GM18861 (cell line): Measurements from ENCODE around the gene TPST1.
"Not testable (repeated sequence)": the region's sequence is repeated elsewhere in the genome, so short reads cannot be mapped to it uniquely, and the experiment has no call there.

Source experiments
- ATAC-seq: cut with Tn5 transposase; IDR thresholded peaks from one replicate; pipeline ENCODE4 v1.9.1; 2021; ENCODE audit not compliant: unreplicated experiment

The TPST1 gene

GRCh38 chr7:66374141-66374840, 169.2 kb downstream of the TPST1 start:
- ATAC-seq = not testable (repeated sequence)

DNA sequence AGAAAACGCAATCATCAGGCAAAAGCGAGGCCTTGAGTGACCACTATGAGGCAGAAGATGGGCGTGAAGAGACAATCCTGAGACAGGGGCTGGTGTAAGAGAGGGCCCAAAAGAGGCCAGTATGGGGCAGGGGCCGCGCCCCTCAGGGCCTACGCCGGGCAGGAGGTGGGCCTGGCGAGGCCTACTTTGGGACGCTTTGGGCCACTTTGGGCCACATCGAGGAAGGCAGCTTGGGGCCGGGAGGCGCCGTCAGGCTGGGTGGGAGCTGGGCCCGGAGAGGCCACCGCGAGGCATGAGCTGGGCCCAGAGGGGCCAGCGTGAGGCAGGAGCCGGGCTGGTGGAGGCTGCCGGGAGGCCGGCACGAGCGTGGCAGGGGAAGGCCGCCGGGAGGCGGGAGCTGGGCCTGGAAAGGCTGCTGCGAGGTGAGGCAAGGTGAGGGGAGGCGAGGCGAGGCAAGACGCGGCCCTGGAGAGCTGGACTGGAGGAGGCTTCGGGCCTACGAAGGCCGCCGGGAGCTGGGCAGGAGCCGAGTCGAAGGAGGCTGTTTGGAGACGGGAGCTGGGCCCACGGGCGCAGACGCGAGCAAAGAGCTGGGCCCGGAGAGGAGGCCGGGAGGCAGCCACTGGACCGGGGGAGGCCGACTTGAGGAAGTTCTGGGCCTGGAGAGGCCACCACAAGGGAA, 171.3 kb downstream of the TPST1 start:
- no peak for ATAC-seq

- no peak for ATAC-seq
Observed at GRCh38 chr7:66377045-66377444, 171.9 kb downstream of the TPST1 start.

DNA sequence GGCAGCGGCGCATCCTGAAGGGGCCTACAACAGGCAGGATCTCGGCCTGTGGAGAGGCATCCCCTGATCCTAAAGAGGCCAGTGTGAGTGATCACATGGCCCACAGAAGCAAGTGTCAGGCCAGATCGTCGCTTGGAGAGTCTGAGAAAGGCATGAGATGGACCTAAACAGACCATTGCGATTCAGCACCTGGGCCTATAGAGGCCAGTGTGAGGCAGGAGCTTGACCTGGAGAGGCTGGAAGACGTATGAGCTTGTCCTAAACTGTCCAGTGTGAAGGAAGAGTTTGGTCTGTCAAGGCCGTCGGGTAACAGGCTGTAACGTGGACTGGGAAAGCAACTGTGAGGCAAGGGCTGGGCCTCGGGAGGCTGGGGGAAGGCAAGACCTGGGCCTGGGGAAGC, 172.6 kb downstream of the TPST1 start:
- ATAC-seq = no peak

GRCh38 chr7:66379542-66380160, 174.5 kb downstream of the TPST1 start:
- no peak for ATAC-seq

GRCh38 chr7:66380272-66380888, 175.2 kb downstream of the TPST1 start:
- ATAC-seq = no peak

DNA sequence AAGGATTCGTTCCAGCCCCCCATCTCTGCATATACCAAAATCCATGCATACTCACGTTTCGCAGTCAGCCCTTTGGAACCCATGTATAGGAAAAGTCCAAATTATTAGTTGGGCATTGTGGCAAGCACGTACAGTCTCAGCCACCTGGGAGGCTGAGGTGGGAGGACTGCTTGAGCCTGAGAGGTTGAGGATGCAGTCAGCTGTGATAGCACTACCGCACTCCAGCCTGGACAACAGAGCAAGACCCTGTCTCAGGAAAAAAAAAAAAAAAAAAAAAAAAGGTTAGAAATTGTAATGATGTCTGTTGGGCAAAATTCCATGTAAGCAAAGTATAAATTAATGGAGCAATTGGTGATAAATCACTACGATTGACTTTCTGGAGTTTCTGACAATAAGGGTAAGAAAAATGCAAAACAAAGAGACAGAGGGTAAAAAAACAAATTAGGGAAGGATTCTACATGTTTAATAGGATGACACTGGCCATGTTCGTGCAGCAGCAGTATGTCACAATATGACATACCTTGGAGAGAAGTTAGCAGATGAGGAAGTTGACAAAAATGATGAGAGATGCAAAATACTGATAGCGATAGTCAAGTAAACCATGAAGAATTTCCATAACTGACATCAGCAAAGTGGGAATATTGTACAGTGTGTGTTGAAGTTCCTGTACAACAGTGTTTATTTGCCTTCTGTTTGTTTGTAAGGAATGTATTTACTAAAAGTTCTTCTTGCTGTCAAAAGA, 177.2 kb downstream of the TPST1 start:
- not testable (repeated sequence) for ATAC-seq

DNA sequence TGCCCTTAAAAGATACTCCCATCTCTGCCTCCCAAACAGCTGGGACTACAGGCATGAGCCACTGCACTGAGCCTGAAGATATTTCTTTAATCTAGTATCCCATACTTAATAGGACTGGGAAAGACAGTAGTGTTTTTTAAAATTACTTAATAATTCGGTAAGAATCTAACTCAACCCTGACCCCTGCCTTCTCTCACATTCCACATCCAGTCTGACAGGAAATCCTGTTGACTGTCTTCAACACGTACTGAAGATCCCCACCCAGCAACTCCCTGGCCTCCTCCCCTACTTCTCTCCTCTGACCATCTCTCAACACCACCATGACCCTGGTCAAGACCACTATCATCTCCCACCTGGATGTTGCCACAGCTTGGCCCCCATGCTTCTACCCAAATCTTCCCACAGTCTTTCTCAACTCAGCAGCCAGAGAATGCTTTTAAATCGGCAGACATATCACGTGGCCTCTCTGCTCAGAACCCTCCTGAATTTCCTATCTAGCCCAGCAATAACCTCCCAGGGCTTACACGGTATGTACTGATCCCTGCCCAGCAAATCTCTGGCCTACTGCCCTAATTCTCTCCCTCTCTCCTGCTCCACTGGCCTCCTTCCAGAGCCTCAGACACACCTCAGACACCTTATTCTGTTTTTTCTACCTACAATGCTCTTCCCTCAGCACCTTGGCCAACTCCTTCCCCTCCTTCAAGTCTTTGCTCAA, 180.2 kb downstream of the TPST1 start:
- not testable (repeated sequence) for ATAC-seq

DNA sequence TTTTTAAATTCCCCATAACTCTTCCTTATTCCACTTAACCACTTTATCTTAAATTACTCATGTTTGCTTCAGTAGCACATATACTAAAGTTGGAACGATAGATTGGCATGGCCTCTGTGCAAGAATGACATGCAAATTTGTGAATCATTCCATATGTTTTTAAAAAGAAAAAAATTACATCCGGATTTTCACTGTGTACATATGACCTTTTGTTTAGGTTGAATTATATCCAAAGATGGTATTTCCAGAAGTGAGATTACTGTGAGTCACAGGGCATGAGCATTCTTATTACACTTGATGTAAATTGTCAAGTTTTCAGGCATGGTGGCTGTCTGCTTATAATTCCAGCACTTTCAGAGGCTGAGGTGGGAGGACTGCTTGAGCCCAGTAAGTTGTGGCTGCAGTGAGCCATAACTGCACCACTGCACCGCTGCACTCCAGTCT, 190.0 kb downstream of the TPST1 start:
- ATAC-seq = not testable (repeated sequence)

DNA sequence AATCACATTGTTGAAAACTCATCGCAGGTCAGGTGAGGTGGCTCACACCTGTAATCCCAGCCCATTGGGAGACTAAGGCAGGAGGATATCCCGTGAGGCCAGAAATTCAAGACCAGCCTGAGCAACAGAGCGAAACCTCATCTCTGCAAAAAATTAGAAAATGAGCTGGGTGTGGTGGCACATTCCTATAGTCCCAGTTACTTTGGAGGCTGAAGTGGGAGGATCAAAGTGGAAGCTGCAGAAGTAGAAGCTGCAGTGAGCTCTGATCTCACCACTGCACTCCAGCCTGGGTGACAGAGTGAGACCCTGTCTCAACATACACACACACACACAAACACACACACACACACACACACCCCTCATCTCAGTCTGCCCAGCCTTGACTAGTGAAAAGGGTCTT, 190.9 kb downstream of the TPST1 start:
- ATAC-seq = not testable (repeated sequence)

DNA sequence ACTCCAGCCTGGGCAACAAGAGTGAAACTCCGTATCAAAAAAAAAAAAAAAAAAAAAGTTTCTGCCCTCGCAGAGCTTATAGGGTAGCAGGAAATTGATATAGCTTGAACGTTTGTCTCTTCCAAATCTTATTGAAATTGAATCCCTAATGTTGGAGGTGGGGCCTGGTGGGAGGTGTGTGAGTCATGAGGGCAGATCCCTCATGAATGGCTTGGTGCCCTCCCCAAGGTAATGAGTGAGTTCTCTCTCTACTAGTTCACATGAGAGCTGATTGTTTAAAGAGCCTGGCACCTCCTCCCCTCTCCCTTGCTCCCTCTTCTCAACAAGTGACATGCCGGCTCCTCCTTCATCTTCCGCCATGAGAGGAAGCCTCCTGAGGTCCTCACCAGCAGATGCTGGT, 193.7 kb downstream of the TPST1 start:
- not testable (repeated sequence) for ATAC-seq

GRCh38 chr7:66399566-66399965, 194.4 kb downstream of the TPST1 start:
- no peak for ATAC-seq

GRCh38 chr7:66400400-66400799, 195.3 kb downstream of the TPST1 start:
- ATAC-seq = no peak

- not testable (repeated sequence) for ATAC-seq
Observed at GRCh38 chr7:66401126-66401525, 196.0 kb downstream of the TPST1 start.

DNA sequence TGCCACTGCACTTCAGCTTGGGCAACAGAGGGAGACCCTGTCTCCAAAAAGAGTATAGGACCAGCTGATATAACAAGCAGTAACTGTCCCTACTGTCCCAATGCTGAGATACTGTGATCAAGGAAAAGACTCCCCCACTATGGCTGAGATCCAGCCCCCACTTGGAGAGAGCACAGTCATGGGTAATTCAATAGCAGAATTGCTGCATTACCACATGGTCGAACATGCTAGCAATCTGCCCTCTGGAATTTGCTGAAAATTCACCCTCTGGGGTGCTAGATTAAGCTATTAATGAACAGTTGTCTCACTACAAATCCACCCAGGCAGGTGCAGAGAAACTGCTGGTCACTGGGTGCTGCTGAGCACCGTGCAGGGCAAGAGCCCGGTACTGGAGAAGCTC, 196.8 kb downstream of the TPST1 start:
- ATAC-seq = not testable (repeated sequence)

- no peak for ATAC-seq
Observed at GRCh38 chr7:66403564-66403963, 198.4 kb downstream of the TPST1 start.

- ATAC-seq = no peak
Observed at GRCh38 chr7:66409493-66409892, 204.4 kb downstream of the TPST1 start.
